ENCODE data around the gene PADI6. TPM values are rescaled to one million over a fixed set of nuclear protein-coding genes. Genes with fewer than 3 reads are reported as not detected.
A peak's percentile ranks its signal among the peaks of the same experiment; 100 is the strongest.

Gene PADI6
- total RNA-seq, 1 experiment from 2014 or later, result not detected

- Histone ChIP-seq H4K20me1 (ENCODE audit: insufficient read depth) (no peaks in the 10 kb centered on the region), H3K4me3 (replicated peaks in 1 of 2; ENCODE audit: low read depth in 1 of 2, low read length in 2 of 2) (peak overlapping the region; percentile 0 to 23), H3K36me3 (ENCODE audit: control insufficient read depth in 1 of 2, insufficient read depth in 2 of 2, low read length in 2 of 2) (peaks cover 0 to 7% of the 10 kb centered on the region in 2 experiments; a peak in 1 of 4 replicates), H2AFZ (ENCODE audit: low read depth, low read length, poor library complexity, severe bottlenecking) (no peak overlapping the region), H3K9ac (ENCODE audit: low read length) (peak overlapping the region; percentile 99; the same call in 1 of the 2 replicates), H3K27me3 (ENCODE audit: insufficient read depth, low read length) (no peaks in the 10 kb centered on the region), H3K79me2 (ENCODE audit: insufficient read depth, low read length) (peaks cover 22% of the 10 kb centered on the region), H3K9me2 (ENCODE audit: insufficient read depth) (no peaks in the 10 kb centered on the region), H3K4me1 (ENCODE audit: control insufficient read depth in 1 of 2, insufficient read depth in 2 of 2, low read length in 2 of 2) (peaks cover 55 to 57% of the 10 kb centered on the region in 2 experiments), H3K4me2 (ENCODE audit: low read length) (peak overlapping the region; percentile 99), H3K9me3 (ENCODE audit: control insufficient read depth in 1 of 2, insufficient read depth in 1 of 2, low read depth in 1 of 2, low read length in 2 of 2) (no peaks in the 10 kb centered on the region), H3K27ac (ENCODE audit: low read depth, low read length) (peak overlapping the region; percentile 31)
- BruUV-seq (replicated peaks), result no TSS peak
- peak; percentile 67 for DNase-seq (ENCODE audit: low read depth, low spot score)
- ChIA-PET CTCF (interaction anchor here (0.8 to 2.7 kb wide), 2 partner anchors 11 to 36 kb away, joined by 3 to 8 read pairs; no protein-coding TSS in a partner anchor), POLR2A (interaction anchor here (1.3 to 3.9 kb wide), 2 partner anchors 10 to 16 kb away, joined by 3 to 18 read pairs; no protein-coding TSS in a partner anchor), RAD21 (ENCODE audit: low non-redundant PET in 1 of 2, low total read pairs in 2 of 2, uncharacterized antibody in 2 of 2, unreplicated experiment in 2 of 2) (no interaction called here)
- no peak for ATAC-seq
- TF ChIP-seq SIN3A (IDR thresholded peaks at IDR 0.05; ENCODE audit: low read depth) (no peak; the same call in none of the 2 replicates), CTCF (IDR thresholded peaks at IDR 0.05 in 2 of 3, conservative IDR thresholded peaks at IDR 0.05 in 1 of 3; ENCODE audit: borderline replicate concordance in 1 of 3, insufficient read depth in 1 of 3, low read depth in 2 of 3, low read length in 2 of 3) (0 out of 6 replicates have a peak, but pooled peaks of 1 of the 3 experiments have one; percentile 3), ATF3 (IDR thresholded peaks at IDR 0.05) (no peak; the same call in 1 of the 2 replicates), EGR1 (IDR thresholded peaks at IDR 0.05; ENCODE audit: low read depth) (no peak), FOSL1 (IDR thresholded peaks at IDR 0.05; ENCODE audit: low read depth) (peak; percentile 36), POLR2AphosphoS5 (IDR thresholded peaks at IDR 0.05; ENCODE audit: low read depth, low read length) (peak; percentile 51; the same call in 1 of the 2 replicates), REST (IDR thresholded peaks at IDR 0.05; ENCODE audit: low read depth) (no peak), YY1 (IDR thresholded peaks at IDR 0.05; ENCODE audit: extremely low read depth, insufficient replicate concordance, low read depth, low read length) (no peak), ZFX (IDR thresholded peaks at IDR 0.05) (no peak), SP1 (IDR thresholded peaks at IDR 0.05; ENCODE audit: low read depth) (peak; percentile 71), RAD21 (IDR thresholded peaks at IDR 0.05; ENCODE audit: low read depth) (no peak), MAX (IDR thresholded peaks at IDR 0.05) (peak; percentile 87), ELF1 (IDR thresholded peaks at IDR 0.05; ENCODE audit: borderline replicate concordance, low read depth) (no peak; the same call in 1 of the 2 replicates), CEBPB (IDR thresholded peaks at IDR 0.05; ENCODE audit: low read depth) (peak; percentile 99), JUND (IDR thresholded peaks at IDR 0.05) (peak; percentile 68), CBX3 (IDR thresholded peaks at IDR 0.05; ENCODE audit: low read depth) (no peak; the same call in 1 of the 2 replicates), SRF (IDR thresholded peaks at IDR 0.05; ENCODE audit: low read depth) (no peak)
- intact Hi-C loops (cut with micrococcal nuclease), result no loop called here
These were observed 69.4 kb downstream of the PADI6 start for GRCh38 chr1:17441265-17441992.

Data from HCT116 (cell line).